ENCODE measurements around the gene SEZ6.

- TF ChIP-seq CTCF (IDR thresholded peaks at IDR 0.05 in 4 of 5, conservative IDR thresholded peaks at IDR 0.05 in 1 of 5) (no peak), POLR2A (IDR thresholded peaks at IDR 0.05) (no peak)
Measured at GRCh38 chr17:28950017-28950751, 55.6 kb downstream of the SEZ6 start.

Data from gastrocnemius medialis (tissue), 4 donors.